Chondrocyte (in vitro differentiated cells): Measurements from ENCODE around the gene CLDN14. TPM values are rescaled to one million over a fixed set of nuclear protein-coding genes. Genes with fewer than 3 reads are reported as not detected.
A peak's percentile ranks its signal among the peaks of the same experiment; 100 is the strongest.

ENCODE experiments used
- DNase-seq: peaks from one replicate; pipeline ENCODE4 v3.0.0; 2021; ENCODE audit warnings: mixed read lengths, low spot score
- H3K27ac Mint-ChIP-seq: one replicate; pipeline ENCODE4 v1.8.0; 2021; ENCODE audit warnings: mild to moderate bottlenecking, moderate library complexity, mixed read lengths; ENCODE audit not compliant: unreplicated experiment
- H3K27me3 Mint-ChIP-seq: 2 replicates; pipeline ENCODE4 v1.8.0; 2021; ENCODE audit warnings: low read depth, mixed read lengths
- H3K36me3 Mint-ChIP-seq: 2 replicates; pipeline ENCODE4 v1.8.0; 2021; ENCODE audit warnings: low read depth, mixed read lengths
- H3K4me1 Mint-ChIP-seq: 2 replicates; pipeline ENCODE4 v1.8.0; 2021; ENCODE audit warnings: low read depth, mild to moderate bottlenecking, mixed read lengths
- H3K4me3 Mint-ChIP-seq: one replicate; pipeline ENCODE4 v1.8.0; 2021; ENCODE audit warnings: mild to moderate bottlenecking, moderate library complexity, mixed read lengths; ENCODE audit not compliant: unreplicated experiment
- H3K9me3 Mint-ChIP-seq: 2 replicates; pipeline ENCODE4 v1.8.0; 2021; ENCODE audit warnings: low read depth, mixed read lengths
- total RNA-seq: library from RNA; stranded (reverse); gene quantifications from 3 replicates; pipeline ENCODE4 v1.2.1, GENCODE V29; 2021
- TF ChIP-seq, protein P1 (sequence below): fragments of 200-600 bp; sonication (generic); IDR thresholded peaks from 2 replicates; pipeline ENCODE4 v1.5.0; 2021; ENCODE audit warnings: antibody characterized with exemption, mild to moderate bottlenecking, moderate library complexity

Gene CLDN14
- total RNA-seq, 1 donor from 2014 or later: not detected

DNA sequence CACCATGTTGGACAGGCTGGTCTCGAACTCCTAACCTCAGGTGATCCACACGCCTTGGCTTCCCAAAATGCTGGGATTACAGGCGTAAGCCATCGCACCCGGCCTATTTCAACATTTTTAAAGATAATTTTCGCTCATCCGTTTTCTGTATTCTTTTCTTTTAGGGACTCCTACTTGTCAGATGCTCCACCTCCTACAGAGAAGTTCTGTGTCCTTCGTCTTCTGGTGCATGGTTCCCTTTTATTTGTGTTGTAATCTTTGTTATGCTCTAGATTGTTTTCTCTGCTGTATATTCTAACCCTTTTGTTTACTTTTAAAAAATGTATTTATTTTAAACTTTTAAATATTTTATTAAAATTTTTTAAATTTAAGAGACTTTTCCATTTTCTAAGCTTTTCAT, 28.4 kb downstream of the CLDN14 start:
- TF ChIP-seq, protein P1, sequence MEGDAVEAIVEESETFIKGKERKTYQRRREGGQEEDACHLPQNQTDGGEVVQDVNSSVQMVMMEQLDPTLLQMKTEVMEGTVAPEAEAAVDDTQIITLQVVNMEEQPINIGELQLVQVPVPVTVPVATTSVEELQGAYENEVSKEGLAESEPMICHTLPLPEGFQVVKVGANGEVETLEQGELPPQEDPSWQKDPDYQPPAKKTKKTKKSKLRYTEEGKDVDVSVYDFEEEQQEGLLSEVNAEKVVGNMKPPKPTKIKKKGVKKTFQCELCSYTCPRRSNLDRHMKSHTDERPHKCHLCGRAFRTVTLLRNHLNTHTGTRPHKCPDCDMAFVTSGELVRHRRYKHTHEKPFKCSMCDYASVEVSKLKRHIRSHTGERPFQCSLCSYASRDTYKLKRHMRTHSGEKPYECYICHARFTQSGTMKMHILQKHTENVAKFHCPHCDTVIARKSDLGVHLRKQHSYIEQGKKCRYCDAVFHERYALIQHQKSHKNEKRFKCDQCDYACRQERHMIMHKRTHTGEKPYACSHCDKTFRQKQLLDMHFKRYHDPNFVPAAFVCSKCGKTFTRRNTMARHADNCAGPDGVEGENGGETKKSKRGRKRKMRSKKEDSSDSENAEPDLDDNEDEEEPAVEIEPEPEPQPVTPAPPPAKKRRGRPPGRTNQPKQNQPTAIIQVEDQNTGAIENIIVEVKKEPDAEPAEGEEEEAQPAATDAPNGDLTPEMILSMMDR: no peak
- Mint-ChIP-seq H3K36me3 (peaks cover 2% of the 10 kb centered on the region), H3K9me3 (no peaks in the 10 kb centered on the region), H3K4me3 (no peak overlapping the region), H3K27ac (no peak overlapping the region), H3K4me1 (peaks cover 42% of the 10 kb centered on the region), H3K27me3 (no peaks in the 10 kb centered on the region)
- DNase-seq: no peak

DNA sequence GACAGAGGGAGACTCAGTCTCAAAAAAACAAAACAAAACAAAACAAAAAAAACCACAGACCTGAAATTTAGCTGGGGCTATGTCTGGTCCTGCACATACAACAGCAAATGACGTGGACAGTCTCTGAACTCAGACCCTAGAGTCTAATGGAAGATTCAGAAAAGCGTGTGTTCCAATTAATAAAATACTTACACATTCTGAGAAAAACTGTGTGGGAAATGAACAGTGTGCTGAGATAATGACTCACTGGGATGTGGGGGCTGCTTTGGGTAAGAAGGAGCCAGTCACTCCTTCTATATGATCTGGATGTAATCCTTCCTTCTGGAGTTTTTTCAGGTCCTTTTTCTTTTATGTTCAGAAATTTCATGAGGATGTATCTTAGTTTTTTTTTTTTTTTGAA, 29.4 kb downstream of the CLDN14 start:
- DNase-seq: no peak
- Mint-ChIP-seq H3K4me1 (peaks cover 39% of the 10 kb centered on the region), H3K4me3 (no peak overlapping the region), H3K9me3 (no peaks in the 10 kb centered on the region), H3K27ac (peak overlapping the region; percentile 29), H3K36me3 (peaks cover 6% of the 10 kb centered on the region), H3K27me3 (no peaks in the 10 kb centered on the region)
- TF ChIP-seq, protein P1: no peak

DNA sequence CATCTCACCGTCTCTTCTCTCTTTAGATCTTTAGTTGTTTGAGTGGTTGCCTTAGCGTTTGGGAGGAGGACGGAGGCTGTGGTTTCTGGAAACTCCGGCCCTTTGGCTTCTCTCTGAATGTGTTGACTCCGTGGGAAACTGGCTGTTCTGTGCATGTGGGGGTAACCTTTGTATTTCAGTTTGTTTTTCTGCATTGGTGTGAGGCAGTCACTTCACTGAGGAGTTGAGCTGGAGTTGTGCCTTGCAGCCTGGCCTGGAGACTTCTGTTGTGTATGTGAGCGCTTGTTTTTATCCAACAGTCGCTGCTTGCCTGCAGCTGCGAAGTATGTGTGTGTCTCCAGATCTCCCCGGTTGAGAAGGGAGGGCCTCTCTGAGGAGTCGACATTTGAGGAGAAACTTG, 33.6 kb downstream of the CLDN14 start:
- Mint-ChIP-seq H3K9me3 (no peaks in the 10 kb centered on the region), H3K4me1 (peaks cover 18% of the 10 kb centered on the region), H3K27ac (peak overlapping the region; percentile 52), H3K4me3 (no peak overlapping the region), H3K36me3 (peaks cover 6% of the 10 kb centered on the region), H3K27me3 (no peaks in the 10 kb centered on the region)
- DNase-seq: no peak
- TF ChIP-seq, protein P1: no peak

DNA sequence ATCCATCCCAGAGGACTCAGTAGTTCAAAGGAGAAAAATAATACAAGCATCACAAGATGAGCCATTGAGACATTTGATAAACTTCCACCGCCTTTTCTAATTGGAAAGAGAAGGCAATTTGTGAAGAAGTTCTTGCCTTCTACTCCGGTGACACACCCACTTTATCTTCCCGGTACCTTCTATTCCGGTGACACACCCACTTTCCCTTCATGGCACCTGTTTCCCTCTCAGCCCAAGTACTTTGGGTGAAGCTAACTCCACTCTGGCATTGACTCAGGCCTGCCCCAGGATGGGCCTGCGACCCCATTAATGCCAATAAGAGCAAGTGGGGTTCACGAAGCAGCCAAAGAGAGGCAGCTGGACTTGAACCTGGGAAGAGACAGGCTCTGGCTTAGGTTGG, 38.2 kb downstream of the CLDN14 start:
- no peak overlapping the region for H3K4me3 Mint-ChIP-seq
- H3K27me3 Mint-ChIP-seq: no peaks in the 10 kb centered on the region
- H3K36me3 Mint-ChIP-seq: peaks cover 4% of the 10 kb centered on the region
- no peak overlapping the region for H3K27ac Mint-ChIP-seq
- H3K4me1 Mint-ChIP-seq: peaks cover 20% of the 10 kb centered on the region
- DNase-seq: no peak
- H3K9me3 Mint-ChIP-seq: peaks cover 6% of the 10 kb centered on the region
- TF ChIP-seq, protein P1: no peak

DNA sequence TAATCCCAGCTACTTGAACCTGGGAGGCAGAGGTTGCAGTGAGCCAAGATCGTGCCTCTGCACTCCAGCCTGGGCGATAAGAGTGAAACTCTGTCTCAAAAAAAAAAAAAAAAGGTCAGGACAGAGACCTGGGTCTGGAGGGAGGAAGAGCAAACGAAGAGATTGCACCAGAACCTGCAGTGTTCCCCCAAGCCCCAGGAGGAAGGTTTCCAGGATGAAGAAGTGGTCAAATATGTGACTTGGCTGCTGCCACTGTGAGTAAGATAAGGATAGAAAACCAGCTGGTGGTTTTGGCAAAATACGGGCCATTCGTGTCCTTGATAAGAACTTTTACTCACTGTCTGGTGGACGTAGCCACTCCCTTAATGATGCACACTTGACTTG, 42.2 kb downstream of the CLDN14 start:
- TF ChIP-seq, protein P1: no peak
- Mint-ChIP-seq H3K27ac (peak overlapping the region; percentile 56), H3K4me1 (peaks cover 11% of the 10 kb centered on the region), H3K27me3 (no peaks in the 10 kb centered on the region), H3K9me3 (peaks cover 6% of the 10 kb centered on the region), H3K36me3 (no peaks in the 10 kb centered on the region), H3K4me3 (no peak overlapping the region)
- no peak for DNase-seq
